ENCODE results near the gene TAF11.

DNA sequence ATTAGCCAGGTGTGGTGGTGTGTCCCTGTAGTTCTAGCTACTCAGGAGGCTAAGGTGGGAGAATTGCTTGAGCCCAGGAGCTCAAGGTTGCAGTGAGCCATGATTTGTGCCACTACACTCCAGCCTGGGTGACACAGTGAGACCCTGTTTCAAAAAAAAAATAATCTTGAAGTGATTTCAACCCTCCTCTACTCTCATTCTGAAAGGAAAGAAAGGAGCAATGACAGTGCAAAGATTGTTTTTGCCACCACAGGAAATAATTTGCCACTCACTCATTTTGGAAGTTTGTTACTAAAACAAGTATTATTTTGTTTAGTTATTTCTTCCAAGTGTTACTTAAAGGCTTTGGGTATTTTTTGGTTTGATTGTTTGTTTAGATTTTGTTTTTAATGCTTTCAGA is 50.3 kb downstream of the TAF11 start:
- no peak for TF ChIP-seq POLR2A (IDR thresholded peaks at IDR 0.05)
- TF ChIP-seq, protein P1, sequence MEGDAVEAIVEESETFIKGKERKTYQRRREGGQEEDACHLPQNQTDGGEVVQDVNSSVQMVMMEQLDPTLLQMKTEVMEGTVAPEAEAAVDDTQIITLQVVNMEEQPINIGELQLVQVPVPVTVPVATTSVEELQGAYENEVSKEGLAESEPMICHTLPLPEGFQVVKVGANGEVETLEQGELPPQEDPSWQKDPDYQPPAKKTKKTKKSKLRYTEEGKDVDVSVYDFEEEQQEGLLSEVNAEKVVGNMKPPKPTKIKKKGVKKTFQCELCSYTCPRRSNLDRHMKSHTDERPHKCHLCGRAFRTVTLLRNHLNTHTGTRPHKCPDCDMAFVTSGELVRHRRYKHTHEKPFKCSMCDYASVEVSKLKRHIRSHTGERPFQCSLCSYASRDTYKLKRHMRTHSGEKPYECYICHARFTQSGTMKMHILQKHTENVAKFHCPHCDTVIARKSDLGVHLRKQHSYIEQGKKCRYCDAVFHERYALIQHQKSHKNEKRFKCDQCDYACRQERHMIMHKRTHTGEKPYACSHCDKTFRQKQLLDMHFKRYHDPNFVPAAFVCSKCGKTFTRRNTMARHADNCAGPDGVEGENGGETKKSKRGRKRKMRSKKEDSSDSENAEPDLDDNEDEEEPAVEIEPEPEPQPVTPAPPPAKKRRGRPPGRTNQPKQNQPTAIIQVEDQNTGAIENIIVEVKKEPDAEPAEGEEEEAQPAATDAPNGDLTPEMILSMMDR (IDR thresholded peaks at IDR 0.05), result no peak

All from adrenal gland (tissue), 5 donors.